Testis (tissue), 2 donors: ENCODE results near the gene GBP7.

Source experiments
- POLR2A ChIP-seq: fragments of 450-650 bp; IDR thresholded peaks from one replicate; pipeline ENCODE4 v1.6.1; 2017; ENCODE audit warnings: antibody characterized with exemption, mild to moderate bottlenecking, moderate library complexity
- TF ChIP-seq, protein P1 (sequence below), 3 experiments: fragments of 450-650 bp in 2 of 3; fragments of 200-600 bp in 1 of 3; sonication (generic) in 1 of 3; IDR thresholded peaks; one replicate each; pipeline ENCODE4 v1.5.1; 2016 to 2019; ENCODE audit warnings: antibody characterized with exemption in 3 of 3, mild to moderate bottlenecking in 2 of 3, moderate library complexity in 1 of 3

DNA sequence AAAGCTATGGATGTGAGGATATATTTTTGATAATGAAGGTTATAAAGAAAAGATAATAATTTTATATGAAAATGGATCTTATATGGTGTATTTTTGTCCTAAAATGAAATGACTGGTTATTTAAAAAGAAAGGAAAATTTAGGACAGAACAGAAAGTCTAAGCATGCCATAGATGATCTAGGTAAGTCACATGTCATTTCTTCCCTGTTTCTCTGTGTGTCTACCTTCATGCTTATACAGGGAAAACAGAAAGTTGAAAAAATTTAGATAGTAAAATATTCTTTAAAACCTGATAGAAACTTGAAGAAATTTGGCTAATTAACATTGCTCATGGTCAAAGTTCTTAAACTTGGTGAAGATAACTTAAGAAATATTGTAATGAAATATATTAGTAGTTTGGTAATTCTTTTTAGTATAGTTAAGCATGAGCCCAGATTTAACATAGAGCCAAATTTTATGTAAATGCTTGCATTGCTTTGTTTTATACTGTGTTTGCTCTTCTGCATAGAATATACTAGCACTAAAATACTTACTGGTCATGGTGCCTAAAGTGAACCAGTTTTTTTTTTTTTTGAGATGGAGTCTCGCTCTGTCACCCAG is 35.3 kb upstream of the GBP7 start:
- TF ChIP-seq, protein P1, sequence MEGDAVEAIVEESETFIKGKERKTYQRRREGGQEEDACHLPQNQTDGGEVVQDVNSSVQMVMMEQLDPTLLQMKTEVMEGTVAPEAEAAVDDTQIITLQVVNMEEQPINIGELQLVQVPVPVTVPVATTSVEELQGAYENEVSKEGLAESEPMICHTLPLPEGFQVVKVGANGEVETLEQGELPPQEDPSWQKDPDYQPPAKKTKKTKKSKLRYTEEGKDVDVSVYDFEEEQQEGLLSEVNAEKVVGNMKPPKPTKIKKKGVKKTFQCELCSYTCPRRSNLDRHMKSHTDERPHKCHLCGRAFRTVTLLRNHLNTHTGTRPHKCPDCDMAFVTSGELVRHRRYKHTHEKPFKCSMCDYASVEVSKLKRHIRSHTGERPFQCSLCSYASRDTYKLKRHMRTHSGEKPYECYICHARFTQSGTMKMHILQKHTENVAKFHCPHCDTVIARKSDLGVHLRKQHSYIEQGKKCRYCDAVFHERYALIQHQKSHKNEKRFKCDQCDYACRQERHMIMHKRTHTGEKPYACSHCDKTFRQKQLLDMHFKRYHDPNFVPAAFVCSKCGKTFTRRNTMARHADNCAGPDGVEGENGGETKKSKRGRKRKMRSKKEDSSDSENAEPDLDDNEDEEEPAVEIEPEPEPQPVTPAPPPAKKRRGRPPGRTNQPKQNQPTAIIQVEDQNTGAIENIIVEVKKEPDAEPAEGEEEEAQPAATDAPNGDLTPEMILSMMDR (IDR thresholded peaks at IDR 0.05), result no peak
- no peak for TF ChIP-seq POLR2A
